ENCODE measurements around the gene FAM174A.

DNA sequence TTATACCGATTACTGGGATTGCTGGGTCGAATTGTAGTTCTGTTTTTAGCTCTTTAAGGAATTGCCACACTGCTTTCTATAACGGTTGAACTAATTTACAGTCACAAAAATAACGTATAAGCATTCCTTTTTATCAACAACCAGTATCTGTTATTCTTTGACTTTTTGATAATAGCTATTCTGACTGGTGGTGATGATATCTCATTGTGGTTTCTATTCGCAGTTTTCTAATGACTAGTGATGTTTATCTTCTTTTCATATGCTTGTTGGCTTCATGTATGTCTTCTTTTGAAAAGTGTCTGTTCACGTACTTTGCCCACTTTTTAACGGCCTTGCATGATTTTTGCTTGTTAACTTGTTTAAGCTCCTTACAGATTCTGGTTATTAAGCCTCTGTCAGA lies 74.4 kb downstream of the FAM174A start:
- no peak for TF ChIP-seq ZNF274 (IDR thresholded peaks at IDR 0.05; ENCODE audit: low read depth, low read length)
- no peak for TF ChIP-seq YY1 (IDR thresholded peaks at IDR 0.05; ENCODE audit: insufficient read depth, insufficient read length)
- no peak for TF ChIP-seq SUZ12 (IDR thresholded peaks at IDR 0.05; ENCODE audit: extremely low read depth, insufficient read depth, insufficient read length)

All from NT2/D1 (cell line).